MG63 (cell line): ENCODE measurements around the gene RAB30. TPM values are rescaled to one million over a fixed set of nuclear protein-coding genes. Genes with fewer than 3 reads are reported as not detected.

Experiments used
- DNase-seq: peaks from one replicate; pipeline ENCODE4 v3.0.0-alpha.2; 2020
- H3K27me3 ChIP-seq: fragments of 250-450 bp; sonication (Bioruptor Pico); 2 replicates; pipeline ENCODE4 v1.5.1; 2020; ENCODE audit warnings: mild to moderate bottlenecking, moderate library complexity
- H3K36me3 ChIP-seq: fragments of 250-450 bp; sonication (Bioruptor Pico); 2 replicates; pipeline ENCODE4 v1.5.1; 2020; ENCODE audit warnings: mild to moderate bottlenecking, moderate library complexity
- H3K4me3 ChIP-seq: fragments of 250-450 bp; sonication (Bioruptor Pico); 2 replicates; pipeline ENCODE4 v1.5.1; 2020; ENCODE audit warnings: mild to moderate bottlenecking, moderate library complexity
- H3K9me3 ChIP-seq: fragments of 250-450 bp; sonication (Bioruptor Pico); 2 replicates; pipeline ENCODE4 v1.5.1; 2020; ENCODE audit warnings: mild to moderate bottlenecking, moderate library complexity
- total RNA-seq: library from RNA; depleted of rRNA; stranded (reverse); fragments of >200 nt; shearing (Covaris generic); gene quantifications from 2 replicates; pipeline ENCODE4 v1.2.3, GENCODE V29; 2014; ENCODE audit warnings: low replicate concordance

The RAB30 gene
- total RNA-seq, 1 experiment from 2014 or later = 6.1 TPM

GRCh38 chr11:83078269-83078668 is 6.6 kb upstream of the RAB30 start:
- no peaks in the 10 kb centered on the region for H3K27me3 ChIP-seq
- H3K9me3 ChIP-seq = no peaks in the 10 kb centered on the region
- no peak for DNase-seq
- no peak overlapping the region for H3K4me3 ChIP-seq
- peaks cover 37% of the 10 kb centered on the region for H3K36me3 ChIP-seq

GRCh38 chr11:83073884-83074283 is 2.2 kb upstream of the RAB30 start:
- no peaks in the 10 kb centered on the region for H3K27me3 ChIP-seq
- no peak overlapping the region; the same call in 1 of the 2 replicates for H3K4me3 ChIP-seq
- H3K9me3 ChIP-seq = no peaks in the 10 kb centered on the region
- DNase-seq = no peak
- H3K36me3 ChIP-seq = peaks cover 49% of the 10 kb centered on the region

- Histone ChIP-seq H3K9me3 (no peaks in the 10 kb centered on the region), H3K4me3 (peak overlapping the region; percentile 86), H3K36me3 (peaks cover 49% of the 10 kb centered on the region), H3K27me3 (no peaks in the 10 kb centered on the region)
- DNase-seq = no peak
These were observed 1.6 kb upstream of the RAB30 start for GRCh38 chr11:83073258-83073657.

GRCh38 chr11:83072350-83073242 is 899 bp upstream of the RAB30 start:
- Histone ChIP-seq H3K36me3 (peaks cover 44% of the 10 kb centered on the region), H3K27me3 (no peaks in the 10 kb centered on the region), H3K9me3 (no peaks in the 10 kb centered on the region), H3K4me3 (peak overlapping the region; percentile 86)
- no peak for DNase-seq

GRCh38 chr11:83070731-83071566 is 748 bp downstream of the RAB30 start:
- Histone ChIP-seq H3K36me3 (peaks cover 37% of the 10 kb centered on the region), H3K4me3 (peak overlapping the region; percentile 86), H3K9me3 (no peaks in the 10 kb centered on the region), H3K27me3 (no peaks in the 10 kb centered on the region)
- peak; percentile 53 for DNase-seq

GRCh38 chr11:83070044-83070701 is 1.5 kb downstream of the RAB30 start:
- Histone ChIP-seq H3K9me3 (no peaks in the 10 kb centered on the region), H3K27me3 (no peaks in the 10 kb centered on the region), H3K36me3 (peaks cover 32% of the 10 kb centered on the region), H3K4me3 (peak overlapping the region; percentile 86)
- DNase-seq = peak; percentile 68

- Histone ChIP-seq H3K27me3 (no peaks in the 10 kb centered on the region), H3K4me3 (peak overlapping the region; percentile 86), H3K36me3 (peaks cover 26% of the 10 kb centered on the region), H3K9me3 (no peaks in the 10 kb centered on the region)
- no peak for DNase-seq
These were observed 2.2 kb downstream of the RAB30 start for GRCh38 chr11:83069441-83070043.

GRCh38 chr11:83068568-83068967 is 3.1 kb downstream of the RAB30 start:
- no peak for DNase-seq

GRCh38 chr11:83064011-83064410 is 7.7 kb downstream of the RAB30 start:
- Histone ChIP-seq H3K4me3 (no peak overlapping the region), H3K27me3 (no peaks in the 10 kb centered on the region), H3K9me3 (no peaks in the 10 kb centered on the region), H3K36me3 (no peaks in the 10 kb centered on the region)
- DNase-seq = no peak

More at GRCh38 chr11:83068568-83068967, 3.1 kb downstream of the RAB30 start:
- peaks cover 16% of the 10 kb centered on the region for H3K36me3 ChIP-seq
- no peaks in the 10 kb centered on the region for H3K27me3 ChIP-seq
- no peak overlapping the region for H3K4me3 ChIP-seq
- no peaks in the 10 kb centered on the region for H3K9me3 ChIP-seq

- H3K27me3 ChIP-seq = no peaks in the 10 kb centered on the region
- H3K4me3 ChIP-seq = no peak overlapping the region
- DNase-seq = no peak
- no peaks in the 10 kb centered on the region for H3K36me3 ChIP-seq
- H3K9me3 ChIP-seq = no peaks in the 10 kb centered on the region
These were observed 8.5 kb downstream of the RAB30 start for GRCh38 chr11:83063073-83063754.

- H3K4me3 ChIP-seq = no peak overlapping the region
- H3K9me3 ChIP-seq = no peaks in the 10 kb centered on the region
- H3K36me3 ChIP-seq = no peaks in the 10 kb centered on the region
- DNase-seq = no peak
- no peaks in the 10 kb centered on the region for H3K27me3 ChIP-seq
These were observed 9.8 kb downstream of the RAB30 start for GRCh38 chr11:83061883-83062282.

GRCh38 chr11:83060965-83061364 is 10.7 kb downstream of the RAB30 start:
- no peak for DNase-seq
- Histone ChIP-seq H3K4me3 (no peak overlapping the region), H3K9me3 (peaks cover under 1% of the 10 kb centered on the region), H3K27me3 (no peaks in the 10 kb centered on the region), H3K36me3 (no peaks in the 10 kb centered on the region)

- DNase-seq = no peak
- Histone ChIP-seq H3K27me3 (no peaks in the 10 kb centered on the region), H3K4me3 (no peak overlapping the region), H3K36me3 (peaks cover 3% of the 10 kb centered on the region; the same call in 1 of the 2 replicates), H3K9me3 (peaks cover 5% of the 10 kb centered on the region)
These were observed 14.0 kb downstream of the RAB30 start for GRCh38 chr11:83057721-83058120.

- DNase-seq = no peak
- H3K9me3 ChIP-seq = peaks cover 5% of the 10 kb centered on the region
- H3K36me3 ChIP-seq = peaks cover 3% of the 10 kb centered on the region; the same call in 1 of the 2 replicates
- no peaks in the 10 kb centered on the region for H3K27me3 ChIP-seq
- no peak overlapping the region for H3K4me3 ChIP-seq
These were observed 15.1 kb downstream of the RAB30 start for GRCh38 chr11:83056611-83057010.

GRCh38 chr11:83056204-83056603 is 15.5 kb downstream of the RAB30 start:
- DNase-seq = no peak

GRCh38 chr11:83054904-83055380 is 16.8 kb downstream of the RAB30 start:
- H3K36me3 ChIP-seq = peaks cover 3% of the 10 kb centered on the region; the same call in 1 of the 2 replicates
- no peak overlapping the region for H3K4me3 ChIP-seq

More at GRCh38 chr11:83056204-83056603, 15.5 kb downstream of the RAB30 start:
- no peak overlapping the region for H3K4me3 ChIP-seq
- H3K36me3 ChIP-seq = peaks cover 3% of the 10 kb centered on the region; the same call in 1 of the 2 replicates
- H3K9me3 ChIP-seq = peaks cover 5% of the 10 kb centered on the region
- no peaks in the 10 kb centered on the region for H3K27me3 ChIP-seq

More at GRCh38 chr11:83054904-83055380, 16.8 kb downstream of the RAB30 start:
- no peak for DNase-seq
- Histone ChIP-seq H3K9me3 (peaks cover 11% of the 10 kb centered on the region), H3K27me3 (no peaks in the 10 kb centered on the region)
